ENCODE data around the gene EZR. TPM values are rescaled to one million over a fixed set of nuclear protein-coding genes. Genes with fewer than 3 reads are reported as not detected.

The EZR gene
- total RNA-seq, 2 experiments from 2014 or later: 268 to 415 TPM

DNA sequence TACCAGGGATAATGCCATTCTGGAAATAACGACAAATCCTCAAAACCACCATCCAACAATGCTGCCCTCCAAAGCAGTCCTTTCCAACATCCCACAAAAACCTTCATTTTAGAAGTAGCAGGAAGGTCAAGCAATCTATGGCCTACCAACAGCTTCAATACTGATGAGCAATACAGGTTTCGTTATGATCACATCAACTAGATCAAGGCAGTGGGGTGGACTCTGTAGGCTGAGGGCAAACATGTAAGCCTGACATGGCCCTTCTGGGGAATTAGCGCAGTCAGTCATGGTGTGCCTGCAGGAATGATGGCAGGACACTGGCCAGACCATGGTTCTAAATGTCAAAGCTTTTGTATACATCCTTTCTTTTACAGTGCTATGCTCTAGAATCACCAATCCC is 41.7 kb downstream of the EZR start:
- no peak overlapping the region for H2AFZ ChIP-seq (ENCODE audit: low read length)
- no peaks in the 10 kb centered on the region for H3K9me3 ChIP-seq (ENCODE audit: low read length)
- TF ChIP-seq, protein P1, sequence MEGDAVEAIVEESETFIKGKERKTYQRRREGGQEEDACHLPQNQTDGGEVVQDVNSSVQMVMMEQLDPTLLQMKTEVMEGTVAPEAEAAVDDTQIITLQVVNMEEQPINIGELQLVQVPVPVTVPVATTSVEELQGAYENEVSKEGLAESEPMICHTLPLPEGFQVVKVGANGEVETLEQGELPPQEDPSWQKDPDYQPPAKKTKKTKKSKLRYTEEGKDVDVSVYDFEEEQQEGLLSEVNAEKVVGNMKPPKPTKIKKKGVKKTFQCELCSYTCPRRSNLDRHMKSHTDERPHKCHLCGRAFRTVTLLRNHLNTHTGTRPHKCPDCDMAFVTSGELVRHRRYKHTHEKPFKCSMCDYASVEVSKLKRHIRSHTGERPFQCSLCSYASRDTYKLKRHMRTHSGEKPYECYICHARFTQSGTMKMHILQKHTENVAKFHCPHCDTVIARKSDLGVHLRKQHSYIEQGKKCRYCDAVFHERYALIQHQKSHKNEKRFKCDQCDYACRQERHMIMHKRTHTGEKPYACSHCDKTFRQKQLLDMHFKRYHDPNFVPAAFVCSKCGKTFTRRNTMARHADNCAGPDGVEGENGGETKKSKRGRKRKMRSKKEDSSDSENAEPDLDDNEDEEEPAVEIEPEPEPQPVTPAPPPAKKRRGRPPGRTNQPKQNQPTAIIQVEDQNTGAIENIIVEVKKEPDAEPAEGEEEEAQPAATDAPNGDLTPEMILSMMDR (conservative IDR thresholded peaks at IDR 0.05; ENCODE audit: low read length): no peak
- TF ChIP-seq EZH2phosphoT487 (IDR thresholded peaks at IDR 0.05; ENCODE audit: borderline replicate concordance, low read depth, low read length): no peak
- no TSS peak for BruUV-seq (replicated peaks)
- POLR2A ChIA-PET: no interaction called here
- intact Hi-C loops (cut with micrococcal nuclease; ENCODE audit: unreplicated experiment): no loop called here
- peaks cover 46% of the 10 kb centered on the region; the same call in 1 of the 2 replicates for H3K79me2 ChIP-seq (ENCODE audit: insufficient read depth, low read depth, low read length)
- H3K9me2 ChIP-seq (ENCODE audit: insufficient read depth, low read length): no peaks in the 10 kb centered on the region
- no peak for DNase-seq (ENCODE audit: low spot score)
- CTCF ChIA-PET (ENCODE audit: unreplicated experiment): no interaction called here
- H3K4me2 ChIP-seq (ENCODE audit: low read length): no peak overlapping the region
- no peaks in the 10 kb centered on the region for H3K4me1 ChIP-seq (ENCODE audit: insufficient read depth, low read length, poor library complexity, severe bottlenecking)
- H3K36me3 ChIP-seq (ENCODE audit: insufficient read depth, low read length): peaks cover 100% of the 10 kb centered on the region
- H3K27ac ChIP-seq (ENCODE audit: low read depth, low read length, poor library complexity, severe bottlenecking): no peak overlapping the region
- peaks cover 15% of the 10 kb centered on the region; the same call in 1 of the 2 replicates for H4K20me1 ChIP-seq (ENCODE audit: insufficient read depth, low read length)
- H3K4me3 ChIP-seq (ENCODE audit: low read depth, low read length, poor library complexity, severe bottlenecking): no peak overlapping the region

DNA sequence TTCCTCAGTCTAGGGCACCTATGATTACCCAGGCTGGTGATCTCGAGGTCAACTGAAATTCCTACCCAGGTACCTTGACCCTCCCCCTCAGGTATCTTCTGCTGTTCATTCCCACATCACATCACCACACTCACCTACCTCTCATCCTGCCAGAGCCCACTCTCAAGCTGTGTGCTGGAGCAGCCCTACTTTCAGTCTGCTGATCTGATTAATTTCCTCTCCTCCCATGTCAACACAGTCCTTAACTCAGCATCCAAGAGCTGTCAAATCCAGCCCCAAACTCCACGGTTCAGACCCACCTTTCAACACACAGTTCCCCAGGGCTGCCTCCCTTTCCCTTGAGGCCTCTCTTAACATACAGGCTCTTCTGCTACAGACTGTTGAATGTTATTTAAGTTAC is 42.4 kb downstream of the EZR start:
- TF ChIP-seq EZH2phosphoT487 (IDR thresholded peaks at IDR 0.05; ENCODE audit: borderline replicate concordance, low read depth, low read length): no peak
- intact Hi-C loops (cut with micrococcal nuclease; ENCODE audit: unreplicated experiment): no loop called here
- Histone ChIP-seq H3K9me2 (ENCODE audit: insufficient read depth, low read length) (no peaks in the 10 kb centered on the region), H3K36me3 (ENCODE audit: insufficient read depth, low read length) (peaks cover 100% of the 10 kb centered on the region), H3K4me2 (ENCODE audit: low read length) (no peak overlapping the region), H4K20me1 (ENCODE audit: insufficient read depth, low read length) (peaks cover 15% of the 10 kb centered on the region), H3K27ac (ENCODE audit: low read depth, low read length, poor library complexity, severe bottlenecking) (no peak overlapping the region), H2AFZ (ENCODE audit: low read length) (no peak overlapping the region), H3K9me3 (ENCODE audit: low read length) (no peaks in the 10 kb centered on the region), H3K4me3 (ENCODE audit: low read depth, low read length, poor library complexity, severe bottlenecking) (no peak overlapping the region), H3K4me1 (ENCODE audit: insufficient read depth, low read length, poor library complexity, severe bottlenecking) (no peaks in the 10 kb centered on the region), H3K79me2 (ENCODE audit: insufficient read depth, low read depth, low read length) (peaks cover 46% of the 10 kb centered on the region; the same call in 1 of the 2 replicates)
- no peak for DNase-seq (ENCODE audit: low spot score)
- POLR2A ChIA-PET: no interaction called here
- BruUV-seq (replicated peaks): no TSS peak
- CTCF ChIA-PET (ENCODE audit: unreplicated experiment): no interaction called here

DNA sequence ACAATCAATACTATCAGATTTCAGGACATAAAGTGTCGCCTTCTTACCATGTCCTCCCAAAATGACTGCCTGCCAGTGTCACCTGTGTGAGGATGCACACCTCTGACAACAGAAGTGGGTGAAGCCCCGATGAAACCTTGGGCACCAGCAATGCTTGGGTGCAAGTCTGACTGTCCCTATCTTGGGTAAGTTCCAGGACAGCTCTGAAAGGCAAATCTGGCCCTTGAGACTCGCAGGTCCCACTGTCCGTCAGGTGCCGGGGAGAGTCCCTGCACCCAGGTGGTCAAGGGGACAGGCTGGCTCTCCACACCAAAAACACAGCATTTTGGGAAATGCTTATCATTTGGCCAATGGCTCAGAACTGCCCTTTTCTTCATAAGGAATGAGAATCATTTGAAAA is 43.3 kb downstream of the EZR start:
- intact Hi-C loops (cut with micrococcal nuclease; ENCODE audit: unreplicated experiment): no loop called here
- Histone ChIP-seq H3K9me3 (ENCODE audit: low read length) (no peaks in the 10 kb centered on the region), H3K36me3 (ENCODE audit: insufficient read depth, low read length) (peaks cover 100% of the 10 kb centered on the region), H3K4me3 (ENCODE audit: low read depth, low read length, poor library complexity, severe bottlenecking) (no peak overlapping the region), H2AFZ (ENCODE audit: low read length) (no peak overlapping the region), H3K9me2 (ENCODE audit: insufficient read depth, low read length) (no peaks in the 10 kb centered on the region), H3K4me2 (ENCODE audit: low read length) (no peak overlapping the region), H3K79me2 (ENCODE audit: insufficient read depth, low read depth, low read length) (peaks cover 43% of the 10 kb centered on the region; the same call in 1 of the 2 replicates), H3K27ac (ENCODE audit: low read depth, low read length, poor library complexity, severe bottlenecking) (no peak overlapping the region), H3K4me1 (ENCODE audit: insufficient read depth, low read length, poor library complexity, severe bottlenecking) (no peaks in the 10 kb centered on the region), H4K20me1 (ENCODE audit: insufficient read depth, low read length) (peaks cover 12% of the 10 kb centered on the region)
- no peak for DNase-seq (ENCODE audit: low spot score)
- TF ChIP-seq, protein P1 (conservative IDR thresholded peaks at IDR 0.05; ENCODE audit: low read length): no peak
- TF ChIP-seq EZH2phosphoT487 (IDR thresholded peaks at IDR 0.05; ENCODE audit: borderline replicate concordance, low read depth, low read length): no peak
- ChIA-PET CTCF (ENCODE audit: unreplicated experiment) (no interaction called here), POLR2A (no interaction called here)
- no TSS peak for BruUV-seq (replicated peaks)

Data from OCI-LY7 (cell line).